Parathyroid adenoma (tissue), 2 donors: ENCODE data around the gene NGEF.
"Not testable (repeated sequence)": the region's sequence is repeated elsewhere in the genome, so short reads cannot be mapped to it uniquely, and the experiment has no call there.

ENCODE experiments used
- H2AFZ ChIP-seq: fragments of 300-600 bp; sonication (generic); one replicate; pipeline ENCODE4 v1.7.0; 2017; ENCODE audit warnings: antibody characterized with exemption, mild to moderate bottlenecking
- H3K27ac ChIP-seq: fragments of 300-600 bp; sonication (generic); one replicate; pipeline ENCODE4 v1.7.0; 2017
- H3K27me3 ChIP-seq: fragments of 300-600 bp; sonication (generic); one replicate; pipeline ENCODE4 v1.7.0; 2017; ENCODE audit warnings: low read length; ENCODE audit not compliant: control insufficient read depth, insufficient read depth
- H3K36me3 ChIP-seq: fragments of 300-600 bp; sonication (generic); one replicate; pipeline ENCODE4 v1.7.0; 2017; ENCODE audit warnings: low read length; ENCODE audit not compliant: control insufficient read depth, insufficient read depth
- H3K4me1 ChIP-seq: fragments of 300-600 bp; sonication (generic); one replicate; pipeline ENCODE4 v1.7.0; 2017; ENCODE audit warnings: control low read depth
- H3K4me2 ChIP-seq: fragments of 300-600 bp; sonication (generic); one replicate; pipeline ENCODE4 v1.7.0; 2017; ENCODE audit warnings: low read length
- H3K4me3 ChIP-seq: fragments of 300-600 bp; sonication (generic); one replicate; pipeline ENCODE4 v1.7.0; 2017; ENCODE audit warnings: low read depth, low read length
- H3K79me2 ChIP-seq: fragments of 300-600 bp; sonication (generic); one replicate; pipeline ENCODE4 v1.7.0; 2017; ENCODE audit warnings: control low read depth
- H3K9ac ChIP-seq: fragments of 300-600 bp; sonication (generic); one replicate; pipeline ENCODE4 v1.7.0; 2017; ENCODE audit warnings: mild to moderate bottlenecking
- H3K9me3 ChIP-seq: fragments of 300-600 bp; sonication (generic); one replicate; pipeline ENCODE4 v1.7.0; 2017; ENCODE audit warnings: low read length; ENCODE audit not compliant: control insufficient read depth
- TF ChIP-seq, protein P1 (sequence below): fragments of 300-600 bp; sonication (generic); IDR thresholded peaks from one replicate; pipeline ENCODE4 v1.7.0; 2017; ENCODE audit warnings: antibody characterized with exemption, mild to moderate bottlenecking
- donor health status: primary hyperparathyroidism.

NGEF gene

DNA sequence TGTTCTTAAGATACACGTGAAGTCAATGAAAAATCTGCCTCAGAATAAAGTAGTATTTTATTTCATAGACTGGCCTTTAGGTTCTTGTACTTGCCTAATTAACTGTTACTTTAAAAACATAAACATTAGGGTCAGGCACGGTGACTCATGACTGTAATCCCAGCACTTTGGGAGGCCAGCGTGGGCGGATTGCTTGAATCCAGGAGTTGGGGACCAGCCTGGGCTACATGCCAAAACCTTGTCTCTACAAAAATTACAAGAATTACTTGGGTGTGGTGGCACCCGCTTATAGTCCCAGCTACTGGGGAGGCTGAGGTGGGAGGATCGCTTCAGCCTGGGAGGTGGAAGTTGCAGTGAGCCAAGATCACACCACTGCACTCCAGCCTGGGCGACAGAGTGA is 159.0 kb downstream of the NGEF start:
- no peaks in the 10 kb centered on the region for H3K36me3 ChIP-seq
- H3K4me1 ChIP-seq: peaks cover 5% of the 10 kb centered on the region
- no peak overlapping the region for H3K4me3 ChIP-seq
- no peaks in the 10 kb centered on the region for H3K27me3 ChIP-seq
- no peak overlapping the region for H3K4me2 ChIP-seq
- no peaks in the 10 kb centered on the region for H3K79me2 ChIP-seq
- no peak overlapping the region for H3K27ac ChIP-seq
- H3K9ac ChIP-seq: no peak overlapping the region
- TF ChIP-seq, protein P1, sequence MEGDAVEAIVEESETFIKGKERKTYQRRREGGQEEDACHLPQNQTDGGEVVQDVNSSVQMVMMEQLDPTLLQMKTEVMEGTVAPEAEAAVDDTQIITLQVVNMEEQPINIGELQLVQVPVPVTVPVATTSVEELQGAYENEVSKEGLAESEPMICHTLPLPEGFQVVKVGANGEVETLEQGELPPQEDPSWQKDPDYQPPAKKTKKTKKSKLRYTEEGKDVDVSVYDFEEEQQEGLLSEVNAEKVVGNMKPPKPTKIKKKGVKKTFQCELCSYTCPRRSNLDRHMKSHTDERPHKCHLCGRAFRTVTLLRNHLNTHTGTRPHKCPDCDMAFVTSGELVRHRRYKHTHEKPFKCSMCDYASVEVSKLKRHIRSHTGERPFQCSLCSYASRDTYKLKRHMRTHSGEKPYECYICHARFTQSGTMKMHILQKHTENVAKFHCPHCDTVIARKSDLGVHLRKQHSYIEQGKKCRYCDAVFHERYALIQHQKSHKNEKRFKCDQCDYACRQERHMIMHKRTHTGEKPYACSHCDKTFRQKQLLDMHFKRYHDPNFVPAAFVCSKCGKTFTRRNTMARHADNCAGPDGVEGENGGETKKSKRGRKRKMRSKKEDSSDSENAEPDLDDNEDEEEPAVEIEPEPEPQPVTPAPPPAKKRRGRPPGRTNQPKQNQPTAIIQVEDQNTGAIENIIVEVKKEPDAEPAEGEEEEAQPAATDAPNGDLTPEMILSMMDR: no peak
- no peak overlapping the region for H2AFZ ChIP-seq
- H3K9me3 ChIP-seq: no peaks in the 10 kb centered on the region

DNA sequence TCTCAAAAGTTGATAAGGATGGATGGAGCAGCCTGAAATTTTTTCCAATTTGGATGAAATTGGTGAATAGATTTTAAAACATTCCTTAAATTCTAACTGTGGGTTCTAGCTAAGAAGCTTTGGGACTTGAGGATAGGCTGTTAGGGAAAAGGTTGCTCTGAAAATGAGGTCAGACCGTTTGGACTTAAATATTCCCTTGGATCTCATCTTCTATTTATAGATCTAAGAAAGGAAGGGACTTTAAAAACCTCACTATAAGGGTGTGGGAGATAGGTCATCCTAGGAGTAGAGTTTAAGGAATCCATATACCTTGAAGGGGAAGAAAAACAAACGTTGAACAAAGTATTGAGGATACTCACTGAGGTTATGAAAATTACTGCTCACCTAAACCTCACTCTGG is 160.4 kb downstream of the NGEF start:
- Histone ChIP-seq H3K9ac (no peak overlapping the region), H3K27ac (no peak overlapping the region), H3K36me3 (no peaks in the 10 kb centered on the region)

DNA sequence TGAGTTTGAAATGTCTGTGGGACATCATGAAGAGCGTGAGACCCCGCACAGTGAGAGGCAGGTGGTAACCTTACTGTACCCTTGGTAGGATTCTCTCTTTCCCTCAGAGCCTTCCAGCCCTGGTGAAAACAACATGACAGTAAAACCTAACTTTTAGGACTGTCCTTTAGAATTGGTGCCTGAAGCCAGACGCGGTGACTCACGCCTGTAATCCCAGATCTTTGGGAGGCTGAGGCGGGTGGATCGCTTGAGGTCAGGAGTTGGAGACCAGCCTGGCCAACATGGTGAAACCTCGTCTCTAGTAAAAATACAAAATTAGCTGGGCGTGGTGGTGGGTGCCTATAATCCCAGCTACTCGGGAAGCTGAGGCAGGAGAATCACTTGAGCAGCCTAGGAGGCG is 161.0 kb downstream of the NGEF start:
- H2AFZ ChIP-seq, H3K27me3 ChIP-seq, H3K4me3 ChIP-seq, H3K9ac ChIP-seq, H3K4me1 ChIP-seq, H3K27ac ChIP-seq, H3K4me2 ChIP-seq, H3K9me3 ChIP-seq, H3K79me2 ChIP-seq, H3K36me3 ChIP-seq: not testable (repeated sequence)

More for the DNA sequence above, 160.4 kb downstream of the NGEF start:
- no peak overlapping the region for H3K4me2 ChIP-seq
- no peak overlapping the region for H3K4me3 ChIP-seq
- no peaks in the 10 kb centered on the region for H3K9me3 ChIP-seq
- H3K79me2 ChIP-seq: no peaks in the 10 kb centered on the region
- no peak overlapping the region for H2AFZ ChIP-seq
- TF ChIP-seq, protein P1: no peak
- no peaks in the 10 kb centered on the region for H3K27me3 ChIP-seq
- peaks cover 5% of the 10 kb centered on the region for H3K4me1 ChIP-seq

DNA sequence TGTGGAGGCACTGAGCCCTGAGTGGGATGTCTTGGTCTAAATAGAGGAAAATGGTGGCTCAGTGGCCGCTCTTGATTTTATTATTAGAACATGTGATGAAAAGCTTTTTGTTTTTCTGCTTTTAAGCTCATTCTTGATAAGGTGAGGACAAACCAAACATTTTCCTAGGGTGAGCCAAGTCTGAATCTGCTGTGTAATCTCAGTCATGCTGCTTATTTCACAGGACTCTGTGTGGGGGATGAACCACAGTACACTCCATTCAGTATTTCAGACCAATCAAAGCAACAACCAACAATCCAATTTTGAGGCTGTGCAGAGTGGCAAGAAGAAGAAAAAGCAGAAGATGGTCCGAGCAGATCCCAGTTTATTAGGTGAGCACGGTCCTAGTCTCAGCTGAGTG is 163.0 kb downstream of the NGEF start:
- Histone ChIP-seq H3K4me2 (no peak overlapping the region), H3K79me2 (no peaks in the 10 kb centered on the region), H2AFZ (no peak overlapping the region), H3K9me3 (no peaks in the 10 kb centered on the region), H3K4me1 (peaks cover 5% of the 10 kb centered on the region), H3K36me3 (no peaks in the 10 kb centered on the region), H3K9ac (no peak overlapping the region), H3K27ac (no peak overlapping the region), H3K27me3 (no peaks in the 10 kb centered on the region), H3K4me3 (no peak overlapping the region)
- TF ChIP-seq, protein P1: no peak

DNA sequence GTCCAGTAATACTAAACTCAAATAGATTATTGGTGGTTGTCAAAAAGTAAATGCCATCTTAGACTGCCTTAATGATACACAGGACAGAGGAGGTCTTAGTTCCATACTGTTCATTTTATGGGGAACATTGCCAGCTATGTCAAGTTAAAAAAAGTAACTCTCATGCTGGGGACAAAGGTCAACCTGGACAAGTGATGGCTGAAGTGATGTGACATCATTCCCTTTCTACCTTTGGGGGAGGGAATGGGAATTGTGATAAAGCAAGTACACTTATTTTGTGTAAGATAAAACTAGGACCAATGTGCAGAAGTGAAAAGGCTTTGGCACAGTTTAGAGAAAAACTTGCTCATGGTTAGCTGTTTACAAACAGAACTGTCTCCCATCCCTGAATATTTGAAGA is 167.0 kb downstream of the NGEF start:
- Histone ChIP-seq H3K4me1 (no peaks in the 10 kb centered on the region), H3K79me2 (no peaks in the 10 kb centered on the region), H3K9ac (no peak overlapping the region), H3K9me3 (no peaks in the 10 kb centered on the region), H3K27ac (no peak overlapping the region), H3K4me3 (no peak overlapping the region), H2AFZ (no peak overlapping the region), H3K27me3 (no peaks in the 10 kb centered on the region), H3K4me2 (no peak overlapping the region), H3K36me3 (no peaks in the 10 kb centered on the region)
- TF ChIP-seq, protein P1: no peak
